NK-92 (cell line): ENCODE data around the gene THRB.

Experiments
- DNase-seq: peaks from one replicate; lab custom pipeline; 2025; ENCODE audit not compliant: unreplicated experiment; lab: John Stamatoyannopoulos, UW

The THRB gene

DNA sequence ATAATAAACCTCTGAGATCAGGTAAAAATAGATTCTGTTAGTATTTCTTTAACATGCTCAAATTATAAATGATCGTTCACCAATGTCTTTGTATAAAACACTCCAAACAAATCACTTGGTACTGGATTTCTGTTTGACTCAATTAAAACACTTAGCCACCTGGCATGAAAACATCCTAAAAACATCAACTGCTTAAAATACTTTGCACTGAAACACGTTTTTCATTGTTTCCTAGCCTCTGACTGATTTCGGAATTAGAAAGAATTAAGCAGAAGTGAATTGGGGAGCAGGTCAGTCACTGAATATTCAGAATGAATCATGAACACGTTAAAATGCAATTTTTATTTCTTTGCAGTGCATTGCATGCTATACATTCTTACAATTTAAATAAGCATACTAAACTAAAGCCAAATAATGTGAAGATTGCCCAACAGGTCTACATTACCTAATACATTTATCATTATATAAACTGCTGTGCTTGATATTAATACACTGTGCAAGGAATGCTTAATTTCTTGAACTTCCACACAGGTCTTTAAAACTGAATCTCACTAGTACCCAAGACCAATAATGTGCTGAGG, 1.6 kb downstream of the THRB start:
- no peak for DNase-seq

GRCh38 chr3:24490151-24490550, 4.5 kb downstream of the THRB start:
- DNase-seq, result no peak

GRCh38 chr3:24487325-24488262, 7.1 kb downstream of the THRB start:
- DNase-seq, result no peak

DNA sequence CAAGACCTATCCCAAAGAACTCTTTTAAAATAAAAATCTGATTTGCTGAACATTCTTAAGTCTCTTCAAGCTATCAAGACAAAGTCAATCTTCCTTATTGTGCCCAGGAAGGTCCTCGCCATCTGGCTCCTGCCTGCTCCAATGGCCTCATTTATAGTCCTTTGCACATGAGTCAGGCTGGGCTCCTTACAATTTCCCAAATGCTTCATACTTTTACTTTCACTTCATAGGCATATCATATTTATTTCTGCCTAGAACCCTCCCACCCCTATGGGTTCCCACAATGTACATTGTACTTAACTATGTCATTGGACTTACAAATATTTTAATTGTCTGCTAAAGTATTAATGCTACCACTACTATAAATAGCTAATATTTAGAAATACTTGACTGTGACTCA, 9.1 kb downstream of the THRB start:
- no peak for DNase-seq

GRCh38 chr3:24483873-24484272, 10.8 kb downstream of the THRB start:
- DNase-seq, result no peak

- no peak for DNase-seq
These were observed 12.4 kb downstream of the THRB start for GRCh38 chr3:24482096-24482705.

DNA sequence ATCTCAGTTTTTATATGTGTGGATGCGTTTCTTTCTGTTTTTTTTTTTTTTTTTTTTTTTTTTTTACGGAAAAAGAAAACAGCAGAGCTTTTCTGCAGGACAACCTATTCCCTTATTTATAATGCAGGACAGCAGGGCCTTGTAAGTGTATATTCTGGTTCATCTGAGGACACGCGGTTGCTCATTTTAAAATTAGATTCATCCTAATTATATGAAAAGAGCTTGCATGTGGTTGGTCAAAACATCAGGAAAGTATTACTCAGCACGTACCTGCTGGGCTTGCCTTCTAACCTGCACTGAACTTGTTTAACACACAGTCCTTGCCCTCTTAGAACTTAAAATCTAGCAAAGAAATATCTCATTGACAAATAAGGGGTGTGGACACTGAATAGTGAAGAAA, 13.5 kb downstream of the THRB start:
- no peak for DNase-seq

DNA sequence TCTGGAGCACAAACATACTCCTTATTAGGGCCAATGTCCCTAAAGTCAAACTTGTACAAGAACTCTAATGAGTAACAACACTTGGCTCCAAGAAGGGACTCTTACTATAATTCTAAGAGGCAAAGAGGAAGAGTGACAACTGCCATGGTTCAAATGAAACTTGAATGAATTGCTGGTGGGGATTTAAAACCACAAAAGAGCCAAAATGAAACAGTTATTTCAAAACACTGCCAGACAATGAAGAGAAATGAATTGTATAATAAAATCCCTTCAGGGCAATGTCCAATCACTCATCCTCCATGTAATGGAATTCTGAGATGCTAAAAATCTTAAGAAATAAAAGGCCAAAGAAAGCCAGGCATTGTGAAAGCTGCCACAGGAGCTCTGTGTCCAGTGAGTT, 14.2 kb downstream of the THRB start:
- DNase-seq, result no peak

DNA sequence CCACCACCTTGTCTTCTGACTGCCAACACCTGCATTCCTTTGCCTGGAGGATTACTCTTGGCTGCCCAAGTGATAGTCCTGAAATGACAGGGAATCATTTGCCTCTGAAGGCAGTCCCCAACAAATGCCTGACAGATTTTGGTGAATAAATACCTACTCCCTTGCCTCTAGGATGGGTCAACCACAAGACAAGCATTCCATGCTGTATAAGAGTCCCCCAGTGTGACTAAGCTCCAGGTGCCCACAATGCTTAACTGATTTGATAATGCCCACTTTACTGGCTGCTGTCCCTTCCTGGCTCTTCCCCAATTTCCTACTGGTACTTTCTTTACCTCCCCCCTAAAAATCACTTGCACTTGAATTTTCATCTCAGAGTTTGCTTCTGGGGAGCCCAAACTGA, 14.8 kb downstream of the THRB start:
- no peak for DNase-seq

DNA sequence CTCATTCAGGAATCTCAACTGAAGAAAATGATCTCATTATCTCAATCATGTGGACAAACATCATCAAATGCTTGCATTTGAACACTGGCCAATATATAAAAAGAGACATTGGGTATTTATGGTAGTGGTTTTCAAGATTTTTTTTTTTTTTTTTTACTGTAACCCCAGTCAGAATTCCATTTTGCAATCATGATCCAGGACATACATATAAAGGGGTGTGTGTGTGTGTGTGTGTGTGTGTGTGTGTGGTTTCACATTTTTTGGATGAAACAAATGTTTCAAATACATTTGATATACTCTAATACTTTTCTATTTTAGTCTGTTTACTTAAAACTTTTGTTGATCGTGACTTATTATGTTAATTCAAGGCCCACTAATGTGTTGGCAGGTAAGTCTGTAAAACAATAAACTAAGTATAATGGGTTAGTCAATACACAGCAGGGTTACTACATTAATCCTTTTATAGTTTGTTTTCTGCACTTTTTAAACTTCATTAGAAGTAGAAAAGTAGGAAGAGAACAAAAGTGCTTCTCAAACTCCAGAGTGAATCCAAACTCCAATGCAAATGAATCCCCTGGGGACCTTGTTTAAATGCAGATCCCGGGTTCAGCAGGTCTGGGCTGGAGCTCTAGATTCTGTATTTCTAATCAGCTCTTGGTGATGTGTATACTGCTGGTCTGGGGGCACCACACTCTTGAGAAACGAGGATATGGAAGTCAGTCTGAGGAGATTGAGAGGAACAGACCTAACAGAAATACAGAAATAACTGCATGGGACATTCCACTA, 17.6 kb downstream of the THRB start:
- no peak for DNase-seq

DNA sequence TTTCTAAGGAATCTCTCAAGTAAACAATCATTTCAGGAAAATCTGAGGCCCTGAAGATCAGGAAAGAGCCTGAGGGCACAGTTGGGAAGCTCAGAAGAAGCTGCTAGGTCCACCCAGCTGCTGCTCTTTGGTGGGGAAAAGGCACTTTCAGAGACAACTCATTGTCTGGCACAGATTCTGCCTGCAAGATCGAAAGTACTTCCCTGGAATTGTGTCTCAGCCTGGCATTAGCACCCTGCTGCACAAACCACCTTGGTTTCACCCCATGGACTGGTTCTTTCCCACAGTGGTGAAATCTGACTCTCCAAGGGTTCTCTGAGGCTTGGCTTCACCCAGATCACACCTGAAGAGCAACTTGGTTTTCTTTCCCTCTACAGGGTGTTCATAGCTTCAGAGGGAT, 18.7 kb downstream of the THRB start:
- no peak for DNase-seq

- no peak for DNase-seq
These were observed 19.8 kb downstream of the THRB start for GRCh38 chr3:24474862-24475261.

GRCh38 chr3:24472358-24472757, 22.3 kb downstream of the THRB start:
- no peak for DNase-seq

- DNase-seq, result no peak
These were observed 23.2 kb downstream of the THRB start for GRCh38 chr3:24471486-24471885.

DNA sequence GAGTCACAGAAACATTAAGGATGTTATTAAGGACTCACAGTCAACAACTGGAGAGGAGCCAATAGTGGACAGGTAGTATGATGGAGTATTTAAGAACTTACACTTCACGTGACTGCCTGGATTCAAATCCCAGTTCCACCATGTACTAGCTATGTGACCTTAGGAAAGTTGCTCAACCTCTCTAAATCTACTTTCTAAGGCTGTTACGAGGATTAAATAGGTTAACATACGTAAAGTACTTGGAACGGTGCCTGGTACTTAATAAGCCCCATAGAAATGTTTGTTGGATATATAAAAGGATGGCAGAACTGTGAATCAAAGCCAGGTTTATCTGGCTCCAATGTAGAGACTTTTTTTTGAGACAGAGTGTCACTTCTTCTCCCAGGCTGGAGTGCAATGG, 24.4 kb downstream of the THRB start:
- DNase-seq, result no peak

DNA sequence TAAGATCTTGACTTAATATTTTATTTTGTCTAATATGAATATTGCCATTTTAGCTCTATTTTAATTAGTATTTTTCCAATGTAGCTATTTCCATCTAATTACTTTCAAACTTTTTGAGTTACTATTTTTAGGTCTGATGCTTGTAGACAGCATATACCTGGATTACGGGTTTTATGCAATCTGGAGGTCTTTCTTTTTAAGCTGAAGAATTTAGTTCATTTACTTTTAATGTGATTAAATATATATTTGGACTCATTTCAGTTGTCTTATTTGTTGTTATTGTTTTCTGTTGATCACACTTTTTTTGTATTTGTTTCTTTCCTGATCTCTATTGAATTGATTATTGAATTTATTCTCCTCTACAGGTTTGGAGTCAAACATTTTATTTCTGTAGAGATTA, 30.3 kb downstream of the THRB start:
- no peak for DNase-seq

DNA sequence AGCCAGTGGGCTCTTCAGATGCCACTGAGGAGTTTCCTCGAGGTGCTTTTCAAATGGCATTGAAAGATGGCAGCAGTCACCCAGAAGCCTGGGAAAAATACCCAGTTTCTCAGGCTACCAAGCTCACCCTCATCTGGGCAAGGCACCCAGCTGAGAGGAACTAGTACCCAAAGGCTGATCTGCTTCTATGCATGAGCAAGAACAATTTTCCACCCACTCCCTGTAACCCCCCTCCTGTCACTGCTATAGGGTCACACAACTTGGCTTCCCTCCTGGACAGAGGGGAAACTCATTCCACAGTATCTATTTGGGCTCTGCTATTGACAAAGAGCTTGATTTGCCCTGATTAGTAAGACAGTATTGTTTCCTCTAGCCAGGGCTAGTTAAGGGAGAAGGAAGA, 31.9 kb downstream of the THRB start:
- DNase-seq, result no peak

- DNase-seq, result no peak
These were observed 33.7 kb downstream of the THRB start for GRCh38 chr3:24460974-24461373.

- DNase-seq, result no peak
These were observed 36.9 kb downstream of the THRB start for GRCh38 chr3:24457719-24458118.

- DNase-seq, result no peak
These were observed 39.8 kb downstream of the THRB start for GRCh38 chr3:24454856-24455255.

DNA sequence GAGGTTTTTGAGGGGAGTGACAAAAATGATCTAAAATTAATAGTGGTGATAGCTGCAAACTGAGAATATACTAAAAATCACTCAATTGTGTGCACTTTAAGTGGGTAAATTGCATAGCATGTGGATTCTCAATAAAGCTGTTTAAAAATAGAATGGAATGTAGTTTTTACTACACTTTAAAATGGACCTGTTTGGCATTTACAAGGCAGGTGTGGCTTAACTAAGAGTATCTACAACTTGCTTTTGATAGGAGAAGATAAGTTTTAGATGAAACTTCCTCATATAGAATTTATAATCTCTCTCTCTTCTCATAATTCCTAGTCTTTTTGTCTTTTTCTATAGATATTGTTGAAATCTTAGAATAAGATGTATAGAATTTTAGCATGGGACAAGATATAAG, 40.3 kb downstream of the THRB start:
- no peak for DNase-seq
